Left ventricle myocardium inferior (tissue), 1 donor: ENCODE results near the gene OR1J1. TPM values are rescaled to one million over a fixed set of nuclear protein-coding genes. Genes with fewer than 3 reads are reported as not detected.

Experiments used
- DNase-seq: peaks from one replicate; pipeline ENCODE4 v3.0.0-alpha.2; 2020
- H3K27ac ChIP-seq: fragments of 200-600 bp; replicated peaks from 2 replicates; pipeline ENCODE4 v1.8.0; 2021
- H3K27me3 ChIP-seq: fragments of 200-600 bp; 2 replicates; pipeline ENCODE4 v1.8.0; 2021; ENCODE audit warnings: low read depth
- H3K36me3 ChIP-seq: fragments of 200-600 bp; 2 replicates; pipeline ENCODE4 v1.8.0; 2021
- H3K4me1 ChIP-seq: fragments of 200-600 bp; 2 replicates; pipeline ENCODE4 v1.8.0; 2021
- H3K4me3 ChIP-seq: fragments of 200-600 bp; 2 replicates; pipeline ENCODE4 v1.8.0; 2021; ENCODE audit warnings: mild to moderate bottlenecking, moderate library complexity
- H3K9me3 ChIP-seq: fragments of 200-600 bp; replicated peaks from 2 replicates; pipeline ENCODE4 v1.8.0; 2021
- CTCF ChIP-seq: fragments of 200-600 bp; IDR thresholded peaks from 2 replicates; pipeline ENCODE4 v1.8.0; 2021; ENCODE audit warnings: antibody characterized with exemption, mild to moderate bottlenecking, borderline replicate concordance
- intact Hi-C: fragments of 100-400 bp; cut with micrococcal nuclease; formaldehyde crosslinking; loops from one replicate; pipeline ENCODE4 v1.11.0; 2022
- total RNA-seq: library from RNA; stranded (reverse); fragmentation: NEBNext Ultra II Directional; extraction: Animal tissue kit (Norgen Biotek cat#: 25700); gene quantifications from one replicate; pipeline ENCODE4 v1.2.1, GENCODE V29; 2021
- donor health status: DM: no; HTN: yes; CAD: no; lungs with severe emphysema.

OR1J1 gene
- total RNA-seq, 1 donor from 2014 or later: not detected

DNA sequence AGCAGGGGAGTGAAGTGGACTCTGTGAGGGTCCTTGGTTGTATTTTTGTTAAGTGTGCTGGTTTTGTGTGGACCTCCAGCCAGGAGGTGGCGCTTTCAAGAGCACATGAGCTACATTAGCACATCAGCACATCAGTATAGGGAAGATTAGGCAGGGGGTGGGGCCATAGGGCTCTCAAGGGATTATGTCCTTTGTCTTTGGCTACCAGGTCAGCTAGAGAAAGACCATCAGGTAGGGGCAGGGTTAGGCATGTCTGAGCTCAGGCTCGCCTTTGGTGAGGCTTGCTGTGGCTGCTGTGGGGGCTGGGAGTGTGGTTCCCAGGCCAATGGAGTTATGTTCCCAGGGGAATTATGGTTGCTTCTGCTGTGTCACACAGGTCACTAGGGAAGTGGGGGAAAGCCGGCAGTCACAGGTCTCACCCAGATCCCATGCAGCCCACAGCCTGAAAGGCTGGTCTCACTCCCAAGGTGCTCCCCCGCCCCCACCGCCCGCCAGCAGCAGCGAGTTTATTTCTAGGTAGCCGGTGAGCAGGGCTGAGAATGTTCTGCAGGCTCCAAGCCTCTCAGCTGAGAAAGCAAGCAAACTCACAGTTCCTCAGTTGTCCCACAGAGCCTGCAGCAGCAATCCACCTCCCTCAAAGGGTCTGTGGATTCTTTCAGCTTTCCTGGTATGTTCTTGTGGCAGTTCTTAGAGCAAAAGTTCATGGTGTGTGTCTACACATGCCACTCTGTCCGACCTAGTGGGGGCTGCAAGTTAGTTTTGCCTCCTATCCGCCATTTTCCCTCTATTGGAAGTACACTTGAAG, 13.7 kb downstream of the OR1J1 start:
- DNase-seq: no peak
- no peaks in the 10 kb centered on the region for H3K36me3 ChIP-seq
- H3K27ac ChIP-seq: no peak overlapping the region
- intact Hi-C loops: loop anchor here (2.0 kb wide), 1 partner anchor 347 kb away; no protein-coding TSS in a partner anchor
- H3K4me3 ChIP-seq: peak overlapping the region; percentile 57
- peaks cover 15% of the 10 kb centered on the region for H3K4me1 ChIP-seq
- no peak for TF ChIP-seq CTCF
- peaks cover 5% of the 10 kb centered on the region for H3K9me3 ChIP-seq
- peaks cover 47% of the 10 kb centered on the region for H3K27me3 ChIP-seq

GRCh38 chr9:122457787-122458186, 19.9 kb downstream of the OR1J1 start:
- peaks cover 47% of the 10 kb centered on the region for H3K27me3 ChIP-seq
- H3K9me3 ChIP-seq: peaks cover 5% of the 10 kb centered on the region
- no peak for TF ChIP-seq CTCF
- no peak overlapping the region for H3K4me3 ChIP-seq
- no peaks in the 10 kb centered on the region for H3K4me1 ChIP-seq
- no peaks in the 10 kb centered on the region for H3K36me3 ChIP-seq
- no peak for DNase-seq
- intact Hi-C loops: loop anchor here (10.0 kb wide), 3 partner anchors 103 to 363 kb away; partner anchors contain the start of gene TTLL11
- no peak overlapping the region for H3K27ac ChIP-seq

- Histone ChIP-seq H3K27me3 (peaks cover 39% of the 10 kb centered on the region), H3K4me1 (no peaks in the 10 kb centered on the region), H3K9me3 (peaks cover 5% of the 10 kb centered on the region), H3K27ac (no peak overlapping the region), H3K4me3 (no peak overlapping the region), H3K36me3 (no peaks in the 10 kb centered on the region)
- intact Hi-C loops: loop anchor here (10.0 kb wide), 3 partner anchors 101 to 361 kb away; partner anchors contain the start of gene TTLL11
- no peak for TF ChIP-seq CTCF
- DNase-seq: no peak
Observed at GRCh38 chr9:122456123-122456522, 21.6 kb downstream of the OR1J1 start.

DNA sequence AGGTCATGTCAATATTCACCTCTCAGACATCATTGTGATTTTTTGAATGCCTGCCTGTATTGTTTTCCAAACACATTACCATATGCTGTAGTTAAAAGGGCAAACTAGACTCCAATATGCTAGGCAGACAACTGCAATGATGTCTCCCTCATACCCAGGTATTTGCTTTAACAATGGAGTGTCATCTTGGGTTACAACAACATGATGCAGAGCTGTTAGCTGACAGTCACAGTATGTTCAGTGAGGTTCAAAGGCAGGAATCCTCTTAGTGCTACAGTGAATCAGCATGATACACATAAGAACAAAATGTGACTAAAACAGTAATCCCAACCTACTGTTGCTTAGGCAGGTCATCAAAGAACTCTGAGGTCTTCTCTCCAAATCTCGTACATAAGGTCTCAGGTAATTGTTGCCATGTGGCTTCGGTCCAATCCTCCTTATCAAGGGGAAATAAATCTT, 24.0 kb downstream of the OR1J1 start:
- intact Hi-C loops: loop anchor here (10.0 kb wide), 3 partner anchors 99 to 359 kb away; partner anchors contain the start of gene TTLL11
- Histone ChIP-seq H3K36me3 (no peaks in the 10 kb centered on the region), H3K27ac (no peak overlapping the region), H3K27me3 (peaks cover 24% of the 10 kb centered on the region), H3K4me3 (no peak overlapping the region), H3K4me1 (no peaks in the 10 kb centered on the region), H3K9me3 (no peaks in the 10 kb centered on the region)
- no peak for TF ChIP-seq CTCF
- no peak for DNase-seq

GRCh38 chr9:122446819-122447484, 30.8 kb downstream of the OR1J1 start:
- Histone ChIP-seq H3K36me3 (no peaks in the 10 kb centered on the region), H3K27me3 (peaks cover 38% of the 10 kb centered on the region), H3K4me1 (no peaks in the 10 kb centered on the region), H3K27ac (no peak overlapping the region), H3K9me3 (peaks cover 12% of the 10 kb centered on the region), H3K4me3 (no peak overlapping the region)
- intact Hi-C loops: no loop called here
- no peak for DNase-seq
- no peak for TF ChIP-seq CTCF
